GM08714 (cell line): ENCODE results near the gene SALL2.

Experiments
- H3K4me3 ChIP-seq: fragments of 200-500 bp; sonication (Bioruptor generic); 2 replicates; pipeline ENCODE4 v1.5.1; 2014; ENCODE audit warnings: mild to moderate bottlenecking, low read length, inconsistent platforms
- ZNF274 ChIP-seq: IDR thresholded peaks from 2 replicates; pipeline ENCODE4 v1.6.1; 2012; ENCODE audit warnings: mild to moderate bottlenecking, low read depth, low read length

SALL2 gene

DNA sequence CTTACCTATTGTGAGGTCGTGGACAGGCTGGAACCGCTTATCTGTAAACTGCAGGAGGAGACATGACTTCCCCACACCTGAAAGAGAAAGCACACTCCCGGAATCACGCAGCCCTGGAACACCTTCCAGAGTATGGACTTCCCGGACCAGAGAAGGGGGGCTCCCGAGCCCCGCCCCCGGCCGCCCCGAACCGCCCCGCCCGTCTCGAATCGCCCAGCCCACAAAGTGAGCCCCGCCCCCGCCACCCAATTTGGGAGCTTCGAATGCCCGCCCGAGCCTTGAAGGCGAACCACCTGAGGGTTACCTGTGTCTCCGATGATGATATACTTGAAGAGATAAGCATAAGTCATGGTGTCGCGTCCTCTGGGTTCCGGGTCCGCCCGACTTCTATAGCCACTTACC, 49.6 kb downstream of the SALL2 start:
- no peak for TF ChIP-seq ZNF274

DNA sequence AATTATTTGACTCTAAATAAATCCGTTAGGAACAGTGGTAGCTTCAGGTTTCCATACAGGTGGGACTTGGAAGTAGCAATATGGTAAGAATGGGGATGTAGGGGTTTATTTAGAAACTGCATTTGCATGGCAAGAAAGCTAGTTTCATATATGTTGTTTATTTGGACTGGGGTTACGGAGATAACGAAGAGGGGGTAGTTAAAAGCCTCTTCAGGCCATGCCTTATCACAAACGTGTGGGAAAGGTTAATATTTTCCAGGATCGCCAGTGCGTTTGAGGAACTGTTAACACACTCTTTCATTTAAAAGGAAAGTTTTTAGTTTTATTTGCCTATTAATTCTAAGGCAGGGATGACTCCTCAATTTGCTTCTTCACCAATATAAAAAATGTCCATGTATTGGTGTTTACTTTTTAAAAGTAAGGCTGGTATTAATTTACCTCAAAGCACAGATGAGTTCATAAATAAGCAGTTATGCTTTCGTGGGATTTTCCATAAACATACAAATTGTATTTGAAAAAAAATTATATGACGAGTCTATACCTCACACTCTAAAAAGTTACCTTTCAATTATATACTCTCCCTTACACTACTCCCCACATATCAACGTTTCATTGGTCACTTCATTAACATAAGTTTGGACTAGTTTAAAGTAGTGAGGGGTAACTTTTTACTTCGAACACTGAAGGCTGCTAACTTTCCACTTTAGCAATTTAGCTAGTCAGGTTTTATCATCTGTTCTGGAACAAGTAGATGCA, 50.2 kb downstream of the SALL2 start:
- peak overlapping the region; percentile 100 for H3K4me3 ChIP-seq
- TF ChIP-seq ZNF274: no peak

More for the DNA sequence above, 49.6 kb downstream of the SALL2 start:
- peak overlapping the region; percentile 100 for H3K4me3 ChIP-seq
